ENCODE results near the gene TOX3.

DNA sequence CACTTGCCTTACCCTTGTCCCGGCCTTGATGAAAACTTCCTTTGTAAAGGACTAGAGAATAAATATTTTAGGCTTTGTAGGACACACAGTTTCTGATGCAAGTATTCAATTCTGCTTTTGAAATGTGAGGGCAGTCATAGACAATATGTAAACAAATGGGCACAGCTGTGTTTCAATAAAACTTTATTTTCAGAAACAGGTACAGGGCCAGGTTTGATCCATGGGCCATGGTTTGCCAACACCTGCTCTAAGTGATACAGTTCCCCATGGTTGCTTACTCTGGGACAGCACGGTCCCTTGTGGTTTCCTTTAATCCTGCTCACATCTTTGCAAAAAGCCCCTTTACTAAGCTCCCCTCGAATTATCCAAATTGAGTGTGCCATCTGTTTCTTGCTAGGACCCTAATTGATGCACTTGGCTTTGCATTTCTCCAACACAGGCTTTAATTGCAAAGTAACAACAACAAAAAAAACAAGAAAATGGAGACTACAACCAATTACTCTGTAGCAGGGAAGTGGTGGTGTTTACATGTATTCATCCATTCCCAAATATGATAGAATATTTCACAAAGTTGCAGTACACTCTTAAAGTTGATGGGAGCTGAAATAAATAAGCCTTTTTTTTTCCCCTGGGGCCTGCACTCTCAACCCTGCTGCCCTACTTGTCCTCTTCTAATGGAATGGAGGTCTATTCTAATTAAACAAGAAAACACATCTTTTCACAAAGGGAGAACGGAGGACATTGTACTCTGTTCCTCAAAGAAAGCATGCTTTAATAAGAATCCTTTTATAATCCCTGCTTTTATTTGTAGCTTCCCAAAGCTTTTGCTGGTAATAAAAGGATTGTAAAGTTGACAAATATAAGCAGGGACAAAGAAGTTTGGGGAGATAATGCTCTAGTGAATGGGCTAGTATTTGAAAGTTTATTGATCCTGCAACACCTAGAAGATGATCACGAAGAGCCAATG, 37.7 kb upstream of the TOX3 start:
- TF ChIP-seq ZNF543 (CRISPR knock-in tag; IDR thresholded peaks at IDR 0.05) (no peak), FOXP1 (IDR thresholded peaks at IDR 0.05) (no peak), FOXP1 (CRISPR knock-in tag; IDR thresholded peaks at IDR 0.05) (no peak), CHD2 (IDR thresholded peaks at IDR 0.05; ENCODE audit: low read depth, low read length) (no peak), EP300 (IDR thresholded peaks at IDR 0.05; ENCODE audit: low read depth in 2 of 2, low read length in 2 of 2) (no peak), EP300 (CRISPR knock-in tag; IDR thresholded peaks at IDR 0.05; ENCODE audit: borderline replicate concordance) (no peak), SMC3 (IDR thresholded peaks at IDR 0.05; ENCODE audit: low read length) (no peak), RXRA (CRISPR knock-in tag; IDR thresholded peaks at IDR 0.05) (no peak), ZNF7 (CRISPR knock-in tag; IDR thresholded peaks at IDR 0.05) (no peak), EZH2 (conservative IDR thresholded peaks at IDR 0.05; ENCODE audit: low read depth, low read length) (no peak), ZNF556 (CRISPR knock-in tag; IDR thresholded peaks at IDR 0.05; ENCODE audit: borderline replicate concordance) (no peak), ZBTB20 (CRISPR knock-in tag; IDR thresholded peaks at IDR 0.05; ENCODE audit: borderline replicate concordance, low read depth) (no peak), FLYWCH1 (CRISPR knock-in tag; IDR thresholded peaks at IDR 0.05) (no peak), ETV6 (CRISPR knock-in tag; conservative IDR thresholded peaks at IDR 0.05) (no peak)
- TF ChIP-seq, protein P1, sequence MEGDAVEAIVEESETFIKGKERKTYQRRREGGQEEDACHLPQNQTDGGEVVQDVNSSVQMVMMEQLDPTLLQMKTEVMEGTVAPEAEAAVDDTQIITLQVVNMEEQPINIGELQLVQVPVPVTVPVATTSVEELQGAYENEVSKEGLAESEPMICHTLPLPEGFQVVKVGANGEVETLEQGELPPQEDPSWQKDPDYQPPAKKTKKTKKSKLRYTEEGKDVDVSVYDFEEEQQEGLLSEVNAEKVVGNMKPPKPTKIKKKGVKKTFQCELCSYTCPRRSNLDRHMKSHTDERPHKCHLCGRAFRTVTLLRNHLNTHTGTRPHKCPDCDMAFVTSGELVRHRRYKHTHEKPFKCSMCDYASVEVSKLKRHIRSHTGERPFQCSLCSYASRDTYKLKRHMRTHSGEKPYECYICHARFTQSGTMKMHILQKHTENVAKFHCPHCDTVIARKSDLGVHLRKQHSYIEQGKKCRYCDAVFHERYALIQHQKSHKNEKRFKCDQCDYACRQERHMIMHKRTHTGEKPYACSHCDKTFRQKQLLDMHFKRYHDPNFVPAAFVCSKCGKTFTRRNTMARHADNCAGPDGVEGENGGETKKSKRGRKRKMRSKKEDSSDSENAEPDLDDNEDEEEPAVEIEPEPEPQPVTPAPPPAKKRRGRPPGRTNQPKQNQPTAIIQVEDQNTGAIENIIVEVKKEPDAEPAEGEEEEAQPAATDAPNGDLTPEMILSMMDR (CRISPR knock-in tag; IDR thresholded peaks at IDR 0.05), result no peak
